ENCODE measurements around the gene ZFAND3.

- TF ChIP-seq CTCF (conservative IDR thresholded peaks at IDR 0.05; ENCODE audit: low read depth, low read length) (no peak), RAD21 (IDR thresholded peaks at IDR 0.05; ENCODE audit: low read length) (no peak)
Measured at GRCh38 chr6:38078671-38079070, 259.1 kb downstream of the ZFAND3 start.

Data from IMR-90 (cell line).